NOMO-1 (cell line): ENCODE results near the gene ZNF408.
"Not testable (repeated sequence)": the region's sequence is repeated elsewhere in the genome, so short reads cannot be mapped to it uniquely, and the experiment has no call there.

Experiments
- DNase-seq, 2 experiments: peaks; one replicate each; lab custom pipeline; 2025; ENCODE audit not compliant: unreplicated experiment in 2 of 2; lab: John Stamatoyannopoulos, UW

ZNF408 gene

GRCh38 chr11:46700241-46701077 lies at the start of gene ZNF408, which contains the start of gene ARHGAP1:
Gene ZNF408 (plus strand): TSS chr11:46701031. CDS start chr11:46701048, 17 bp downstream.
Gene ARHGAP1 (minus strand): TSS chr11:46700619. CDS start chr11:46696107, 4,512 bp downstream.
- DNase-seq, result peak; percentile 99

DNA sequence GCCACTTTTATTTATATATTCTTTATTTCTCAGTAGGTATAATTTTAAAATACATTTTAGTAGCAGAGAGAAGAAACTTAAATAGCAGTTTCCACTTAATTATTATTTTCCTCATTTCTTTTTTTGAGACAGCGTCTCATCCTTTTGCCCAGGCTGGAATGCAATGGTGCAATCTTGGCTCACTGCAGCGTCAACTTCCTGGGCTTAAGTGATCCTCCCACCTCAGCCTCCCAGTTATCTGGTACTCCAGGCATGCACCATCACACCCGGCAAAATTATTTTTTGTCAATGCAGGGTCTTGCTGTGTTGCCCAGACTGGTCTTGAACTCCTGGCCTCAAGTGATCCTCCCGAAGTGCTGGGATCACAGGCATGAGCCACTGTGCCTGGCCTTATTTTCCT lies 45.2 kb upstream of the ZNF408 start:
- no peak for DNase-seq

DNA sequence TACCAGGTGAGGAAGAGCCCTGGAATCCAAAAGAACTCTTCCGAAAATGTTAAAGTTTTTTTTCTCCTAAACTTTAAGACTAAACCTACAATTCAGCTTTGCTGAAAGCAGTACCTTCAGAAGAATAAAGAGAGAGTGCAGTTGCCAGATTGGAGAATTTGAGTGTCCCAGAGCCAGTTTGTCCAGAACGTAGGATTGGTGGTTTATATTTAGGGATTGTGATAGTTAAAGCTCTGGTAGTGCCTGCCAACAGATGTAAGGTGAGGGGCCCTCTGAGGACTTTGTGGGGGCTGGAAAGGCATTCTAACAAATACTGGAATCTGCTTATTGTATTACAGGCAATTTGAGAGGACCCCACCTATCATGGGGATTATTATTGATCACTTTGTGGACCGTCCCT lies 43.6 kb upstream of the ZNF408 start:
- no peak for DNase-seq

GRCh38 chr11:46658259-46658658 lies 42.6 kb upstream of the ZNF408 start:
- DNase-seq, result no peak

GRCh38 chr11:46659908-46660307 lies 40.9 kb upstream of the ZNF408 start:
- peak; percentile 91 to 97 for DNase-seq

GRCh38 chr11:46661836-46662235 lies 39.0 kb upstream of the ZNF408 start:
- DNase-seq, result no peak

- DNase-seq, result no peak
Measured at GRCh38 chr11:46662366-46662765, 38.5 kb upstream of the ZNF408 start.

DNA sequence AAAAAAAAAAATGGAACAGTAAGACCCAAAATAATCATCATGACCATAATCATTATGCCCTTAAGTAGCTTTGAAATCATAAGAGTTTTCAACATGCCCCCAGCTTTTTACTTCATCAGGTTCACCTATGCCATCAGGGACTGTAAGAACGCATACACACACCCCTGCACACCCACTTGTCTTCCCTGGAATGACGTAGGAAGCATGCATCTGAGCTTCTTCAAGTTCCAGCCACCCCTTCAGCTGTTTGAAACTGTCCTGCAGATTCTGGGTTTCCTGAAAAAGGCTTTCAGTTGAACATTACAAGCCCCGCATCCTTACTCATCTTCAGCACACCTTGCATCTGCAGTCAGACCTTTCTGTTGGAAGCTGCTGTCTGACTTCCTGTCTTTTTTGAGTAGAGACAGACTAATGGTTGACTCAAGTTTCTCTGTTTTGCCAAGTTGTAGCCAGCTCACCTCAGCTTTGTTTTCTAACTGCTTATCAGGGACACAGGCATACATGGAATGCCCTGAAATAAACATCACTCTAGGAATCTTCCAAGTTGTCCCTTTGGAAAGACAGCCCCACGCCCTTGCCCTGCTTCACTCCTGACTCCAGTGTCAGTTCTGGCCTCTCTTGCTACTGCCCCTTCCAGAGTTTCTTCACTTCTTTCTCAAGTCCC lies 37.4 kb upstream of the ZNF408 start:
- no peak for DNase-seq

- DNase-seq, result no peak
Measured at GRCh38 chr11:46664612-46665011, 36.2 kb upstream of the ZNF408 start.

DNA sequence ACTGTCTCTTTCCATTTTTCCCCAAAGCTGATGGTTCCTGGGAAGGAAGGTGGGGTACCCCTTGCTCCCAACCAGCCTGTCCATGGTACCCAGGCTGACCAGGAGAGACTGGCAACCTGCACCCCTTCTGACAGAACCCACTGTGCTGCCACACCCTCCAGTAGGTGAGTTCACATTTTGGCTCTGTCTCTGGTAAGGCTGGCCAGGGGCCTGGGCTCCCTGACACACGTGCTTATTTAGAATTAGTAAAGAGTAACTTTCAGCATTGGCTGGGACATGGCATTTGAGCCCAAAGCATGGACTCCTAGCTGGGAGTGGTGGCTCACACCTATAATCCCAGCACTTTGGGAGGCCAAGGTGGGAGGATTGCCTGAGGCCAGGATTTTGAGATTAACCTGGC lies 35.5 kb upstream of the ZNF408 start:
- no peak for DNase-seq

DNA sequence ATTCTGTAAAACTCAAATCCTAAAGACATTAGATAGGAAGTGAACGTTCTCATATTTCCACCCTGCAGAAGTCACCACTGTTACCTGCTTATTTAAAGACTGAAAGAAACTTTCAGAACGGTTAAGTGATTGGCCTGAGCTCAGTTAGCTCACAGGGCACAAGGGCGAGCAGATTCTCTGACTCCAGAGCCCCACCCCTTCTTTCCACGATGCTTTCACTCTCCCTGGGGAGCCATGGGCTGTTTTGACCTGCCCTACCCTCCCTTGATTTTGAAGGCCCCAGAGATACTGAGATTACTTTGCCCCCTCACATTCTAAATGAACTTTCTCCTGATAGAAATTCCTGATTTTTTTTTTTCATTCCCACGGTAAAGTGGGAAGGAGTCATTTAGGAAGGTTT lies 34.3 kb upstream of the ZNF408 start:
- no peak for DNase-seq

DNA sequence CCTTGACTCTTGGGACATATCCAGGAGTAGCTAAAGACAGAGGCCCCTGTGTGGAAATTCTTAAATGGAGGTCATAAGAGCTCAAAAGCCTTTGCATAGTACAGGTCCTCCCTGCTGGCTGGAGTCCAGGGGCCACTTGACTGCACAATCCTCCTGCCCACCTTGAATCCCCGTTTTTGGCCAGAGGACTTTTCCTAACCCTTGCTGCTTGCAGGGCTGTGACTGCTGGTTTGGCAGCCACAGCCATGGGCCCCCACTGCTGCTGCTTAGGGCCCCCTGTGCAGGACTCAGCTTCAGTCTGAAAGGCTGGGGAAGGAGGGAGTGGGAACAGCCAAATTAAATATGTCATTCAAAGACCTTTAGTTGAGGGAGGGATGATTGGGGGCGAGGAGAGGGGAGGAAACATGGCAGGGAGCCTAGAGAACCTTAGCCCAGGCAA lies 33.8 kb upstream of the ZNF408 start:
- DNase-seq, result no peak

DNA sequence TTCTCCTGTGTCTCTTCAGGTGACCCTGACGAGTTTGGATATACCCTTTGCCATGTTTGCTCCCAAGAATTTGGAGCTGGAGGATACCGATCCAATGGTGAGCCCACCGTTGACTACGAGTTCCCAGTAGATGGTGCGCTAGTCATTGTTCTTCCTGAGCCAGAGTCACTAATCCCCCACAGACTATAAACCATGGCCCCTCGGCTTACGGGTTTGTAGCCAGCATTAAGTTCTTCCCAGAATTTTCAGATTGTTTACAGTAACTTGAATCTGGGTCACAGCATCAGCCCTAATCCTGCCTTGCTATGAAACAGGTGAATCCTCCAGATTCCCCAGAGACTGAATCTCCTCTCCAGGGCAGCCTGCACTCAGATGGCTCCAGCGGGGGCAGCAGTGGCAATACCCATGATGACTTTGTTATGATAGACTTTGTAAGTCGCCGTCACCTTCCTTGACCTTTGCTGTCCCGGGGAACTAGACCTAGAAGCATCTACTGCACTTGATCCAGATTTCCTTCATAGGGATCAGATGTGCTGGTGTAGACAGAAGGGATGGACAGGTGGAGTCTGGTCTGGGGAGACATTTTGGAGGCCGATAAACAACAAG lies 32.2 kb upstream of the ZNF408 start:
- no peak for DNase-seq

GRCh38 chr11:46669711-46670139 lies 31.1 kb upstream of the ZNF408 start:
- peak; percentile 51 to 55 for DNase-seq

DNA sequence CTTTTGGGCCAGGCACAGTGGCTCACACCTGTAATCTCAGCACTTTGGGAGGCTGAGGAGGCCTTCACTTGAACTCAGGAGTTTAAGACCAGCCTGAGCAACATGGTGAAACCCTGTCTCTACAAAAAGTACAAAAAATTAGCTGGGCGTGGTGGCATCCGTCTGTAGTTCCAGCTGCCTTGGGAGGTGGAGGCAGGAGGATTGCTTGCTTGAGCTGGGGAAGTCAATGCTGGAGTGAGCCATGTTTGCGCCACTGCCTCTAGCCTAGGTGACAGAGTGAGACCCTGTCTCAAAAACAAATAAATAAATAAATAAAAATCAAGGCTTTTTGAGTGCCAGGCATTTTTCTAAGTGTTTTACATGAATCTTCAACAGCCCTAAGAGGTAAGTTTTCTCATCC lies 30.3 kb upstream of the ZNF408 start:
- DNase-seq, result not testable (repeated sequence)

- DNase-seq, result no peak
Measured at GRCh38 chr11:46671958-46672315, 28.9 kb upstream of the ZNF408 start.

DNA sequence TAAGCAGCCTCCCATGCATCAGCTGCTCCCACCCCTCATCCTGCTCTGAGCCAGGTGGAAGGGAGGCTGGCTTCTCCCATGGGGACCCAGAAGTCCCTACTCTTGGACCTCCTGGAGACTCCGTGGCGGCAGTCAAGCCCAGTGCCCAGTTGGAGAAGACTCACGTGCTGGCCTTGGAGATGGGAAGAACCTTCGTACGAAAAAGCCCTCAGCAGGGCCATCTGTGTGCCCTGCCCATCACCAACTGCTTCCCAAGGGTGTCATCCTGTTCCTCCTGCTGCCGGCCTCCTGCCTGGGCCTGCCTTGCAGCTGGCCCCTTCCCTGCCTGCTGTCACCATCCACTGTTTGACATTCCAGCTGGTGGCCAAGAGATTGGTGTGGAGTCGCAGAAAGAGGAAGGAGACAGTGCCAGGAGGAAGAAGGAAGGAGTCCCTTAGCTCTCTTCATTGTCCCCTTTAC lies 28.4 kb upstream of the ZNF408 start:
- no peak for DNase-seq

- no peak for DNase-seq
Measured at GRCh38 chr11:46673713-46674462, 26.9 kb upstream of the ZNF408 start.

DNA sequence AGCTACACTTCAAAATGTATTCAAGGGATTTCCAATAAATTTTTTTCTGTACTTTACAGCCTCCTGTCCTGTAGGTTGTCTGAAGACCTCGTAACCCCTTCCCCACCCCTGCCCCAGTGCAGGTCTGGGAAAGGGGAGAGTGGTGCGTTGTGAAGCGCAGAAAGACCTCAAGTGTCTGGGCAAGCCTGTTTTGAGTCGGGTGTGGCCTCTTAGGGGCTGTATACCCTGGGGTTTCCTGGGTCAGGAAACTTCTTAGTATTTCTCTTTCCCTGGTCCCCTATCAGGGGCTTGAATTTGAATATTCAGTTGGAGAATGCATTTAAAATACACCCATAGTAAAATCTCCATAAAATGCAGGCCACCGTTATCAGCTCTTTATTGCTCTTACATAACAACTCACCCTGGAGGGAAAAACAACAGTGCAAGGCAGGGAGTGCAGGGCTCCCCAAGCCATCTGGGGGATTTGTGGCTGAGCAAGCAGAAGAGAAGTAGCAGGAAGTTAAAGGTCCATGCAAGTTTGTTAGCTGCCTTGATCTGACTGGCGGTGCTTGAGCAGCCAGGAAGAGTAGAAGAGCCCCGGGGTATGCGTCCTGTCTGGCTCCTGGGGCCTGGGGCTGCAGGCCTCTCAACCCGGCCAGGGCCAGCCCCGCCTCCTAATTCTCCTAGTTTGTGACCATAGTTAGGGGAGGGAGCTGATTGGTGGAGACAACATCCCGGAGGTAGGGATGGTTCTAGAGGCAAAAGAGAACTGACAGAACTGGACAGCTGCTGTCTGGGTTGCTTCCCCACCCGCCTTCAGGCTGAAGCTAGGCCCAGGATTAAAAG lies 26.2 kb upstream of the ZNF408 start:
- peak; percentile 60 to 70 for DNase-seq

GRCh38 chr11:46675288-46675851 lies 25.5 kb upstream of the ZNF408 start:
- peak in 1 of 2 experiments; percentile 58 for DNase-seq
